HG03457 (cell line): ENCODE data around the gene SKA2.
"Not testable (repeated sequence)": the region's sequence is repeated elsewhere in the genome, so short reads cannot be mapped to it uniquely, and the experiment has no call there.

Source experiments
- ATAC-seq: cut with Tn5 transposase; IDR thresholded peaks from one replicate; pipeline ENCODE4 v1.9.1; 2021; ENCODE audit warnings: moderate number of reproducible peaks; ENCODE audit not compliant: unreplicated experiment

The SKA2 gene

GRCh38 chr17:59152925-59153324 is 2.1 kb downstream of the SKA2 start:
- no peak for ATAC-seq

- no peak for ATAC-seq
Observed at GRCh38 chr17:59151591-59151990, 3.4 kb downstream of the SKA2 start.

GRCh38 chr17:59151006-59151405 is 4.0 kb downstream of the SKA2 start:
- no peak for ATAC-seq

- ATAC-seq: no peak
Observed at GRCh38 chr17:59149841-59150511, 5.0 kb downstream of the SKA2 start.

- ATAC-seq: no peak
Observed at GRCh38 chr17:59149051-59149450, 5.9 kb downstream of the SKA2 start.

GRCh38 chr17:59145571-59146096 is 9.4 kb downstream of the SKA2 start:
- no peak for ATAC-seq

- no peak for ATAC-seq
Observed at GRCh38 chr17:59141860-59142259, 13.1 kb downstream of the SKA2 start.

GRCh38 chr17:59139939-59140338 is 15.0 kb downstream of the SKA2 start:
- no peak for ATAC-seq

GRCh38 chr17:59138339-59138738 is 16.6 kb downstream of the SKA2 start:
- not testable (repeated sequence) for ATAC-seq

GRCh38 chr17:59131131-59131530 is 23.9 kb downstream of the SKA2 start:
- ATAC-seq: no peak

GRCh38 chr17:59129814-59130213 is 25.2 kb downstream of the SKA2 start:
- no peak for ATAC-seq

GRCh38 chr17:59126809-59127417 is 28.1 kb downstream of the SKA2 start:
- no peak for ATAC-seq

- no peak for ATAC-seq
Observed at GRCh38 chr17:59124665-59125064, 30.3 kb downstream of the SKA2 start.

GRCh38 chr17:59121901-59122480 is 33.0 kb downstream of the SKA2 start:
- no peak for ATAC-seq

GRCh38 chr17:59115474-59115873 is 39.5 kb downstream of the SKA2 start:
- no peak for ATAC-seq

- ATAC-seq: no peak
Observed at GRCh38 chr17:59111539-59111938, 43.4 kb downstream of the SKA2 start.

- ATAC-seq: no peak
Observed at GRCh38 chr17:59110973-59111372, 44.0 kb downstream of the SKA2 start.

GRCh38 chr17:59108400-59109102 is 46.4 kb downstream of the SKA2 start:
- ATAC-seq: no peak

- ATAC-seq: no peak
Observed at GRCh38 chr17:59107306-59107670, 47.7 kb downstream of the SKA2 start.

- peak; percentile 86 for ATAC-seq
Observed at GRCh38 chr17:59106463-59107305, 48.3 kb downstream of the SKA2 start, which contains the start of gene TRIM37. Gene TRIM37 (minus strand): TSS chr17:59106880. CDS start chr17:59106461, 419 bp downstream.
